Naive thymus-derived CD4-positive, alpha-beta T cell (primary cell): ENCODE data around the gene TMCO6. TPM values are rescaled to one million over a fixed set of nuclear protein-coding genes. Genes with fewer than 3 reads are reported as not detected.
"Not testable (repeated sequence)": the region's sequence is repeated elsewhere in the genome, so short reads cannot be mapped to it uniquely, and the experiment has no call there.

Experiments used
- ATAC-seq: fragments of 150-1000 bp; cut with Tn5 transposase; 2 replicates; pipeline ENCODE4 v1.10.0; 2021; ENCODE audit warnings: mild to moderate bottlenecking, moderate library complexity
- CTCF ChIA-PET: fragments of 350-600 bp; sonication (Branson Sonifier 250); formaldehyde crosslinking; loops from one replicate; lab custom pipeline; 2021; ENCODE audit warnings: antibody characterized with exemption; lab: Charles Lee
- POLR2A ChIA-PET: fragments of 350-600 bp; sonication (Branson Sonifier 250); formaldehyde crosslinking; loops from one replicate; lab custom pipeline; 2021; ENCODE audit warnings: antibody characterized with exemption, inconsistent platforms; lab: Charles Lee
- DNase-seq, 9 donors: peaks; one replicate each; pipeline versions ENCODE4 v3.0.0 to v3.0.0-alpha.2; 2020 to 2022; ENCODE audit warnings: mixed read lengths in 1 of 9
- H3K27ac ChIP-seq: one replicate; pipeline ENCODE4 v1.7.0; 2013; ENCODE audit warnings: mild to moderate bottlenecking, low read depth, low read length, moderate library complexity
- H3K27me3 ChIP-seq, 2 donors: one replicate each; pipeline ENCODE4 v1.7.0; 2013; ENCODE audit warnings: low read length in 2 of 2, mild to moderate bottlenecking in 2 of 2, moderate library complexity in 2 of 2; ENCODE audit not compliant: control insufficient read depth in 2 of 2, insufficient read depth in 2 of 2
- H3K36me3 ChIP-seq, 3 experiments: 1 replicate in 2 of 3; 2 replicates in 1 of 3; pipeline ENCODE4 v1.7.0; 2013; ENCODE audit warnings: low read length in 3 of 3, mild to moderate bottlenecking in 3 of 3, moderate library complexity in 1 of 3; ENCODE audit not compliant: insufficient read depth in 3 of 3, control insufficient read depth in 2 of 3
- H3K4me1 ChIP-seq, 2 donors: one replicate each; pipeline ENCODE4 v1.7.0; 2013; ENCODE audit warnings: low read length in 2 of 2, mild to moderate bottlenecking in 2 of 2, moderate library complexity in 1 of 2; ENCODE audit not compliant: control insufficient read depth in 2 of 2, insufficient read depth in 2 of 2
- H3K4me3 ChIP-seq: 2 replicates; pipeline ENCODE4 v1.7.0; 2013; ENCODE audit warnings: mild to moderate bottlenecking, low read length
- H3K9me3 ChIP-seq, 3 experiments: 1 replicate in 2 of 3; 2 replicates in 1 of 3; pipeline ENCODE4 v1.7.0; 2013; ENCODE audit warnings: low read length in 3 of 3; ENCODE audit not compliant: control insufficient read depth in 2 of 3
- H3K27ac Mint-ChIP-seq, 9 donors: one replicate each; pipeline ENCODE4 v1.8.0; 2020 to 2022; ENCODE audit warnings: mixed read lengths in 9 of 9, mild to moderate bottlenecking in 8 of 9, moderate library complexity in 5 of 9, inconsistent platforms in 2 of 9
- H3K27me3 Mint-ChIP-seq, 5 donors: one replicate each; pipeline ENCODE4 v1.8.0; 2021 to 2022; ENCODE audit warnings: mixed read lengths in 5 of 5, mild to moderate bottlenecking in 1 of 5
- H3K36me3 Mint-ChIP-seq, 5 donors: one replicate each; pipeline ENCODE4 v1.8.0; 2020 to 2022; ENCODE audit warnings: mixed read lengths in 5 of 5, mild to moderate bottlenecking in 3 of 5, inconsistent platforms in 1 of 5
- H3K4me1 Mint-ChIP-seq, 7 donors: one replicate each; pipeline ENCODE4 v1.8.0; 2020 to 2022; ENCODE audit warnings: mixed read lengths in 7 of 7, mild to moderate bottlenecking in 3 of 7, inconsistent platforms in 1 of 7
- H3K4me3 Mint-ChIP-seq, 10 donors: one replicate each; pipeline ENCODE4 v1.8.0; 2020 to 2022; ENCODE audit warnings: mild to moderate bottlenecking in 10 of 10, mixed read lengths in 10 of 10, moderate library complexity in 6 of 10, inconsistent platforms in 2 of 10
- H3K9me3 Mint-ChIP-seq, 11 donors: one replicate each; pipeline ENCODE4 v1.8.0; 2020 to 2022; ENCODE audit warnings: mixed read lengths in 11 of 11, mild to moderate bottlenecking in 4 of 11, inconsistent platforms in 1 of 11, moderate library complexity in 1 of 11
- intact Hi-C, 2 donors: fragments of 100-400 bp; cut with micrococcal nuclease; formaldehyde crosslinking; loops; one replicate each; pipeline ENCODE4 v1.15.1; 2023
- polyA plus RNA-seq, 2 donors: library from polyadenylated mRNA; unstranded; fragments of 300-500 nt; fragmentation: Illumina TruSeq; gene quantifications; one replicate each; pipeline ENCODE4 v1.2.3, GENCODE V29; 2021
- total RNA-seq, 6 experiments: library from RNA in 5 of 6; stranded (reverse) in 5 of 6; gene quantifications; 1 replicate in 5 of 6; 2 replicates in 1 of 6; pipeline ENCODE4 v1.2.3 and lab custom pipeline; 2021 to 2026

TMCO6 gene
- total RNA-seq (10 to 100 TPM; 24.5 to 55.3 (median 36.4) TPM), polyA plus RNA-seq (10 to 100 TPM; 17.1 to 20.4 TPM), total RNA-seq (lab: John Stamatoyannopoulos, UW) (19.8 reads per million, percentile 50 among the genes with 10 or more reads in this experiment)

DNA sequence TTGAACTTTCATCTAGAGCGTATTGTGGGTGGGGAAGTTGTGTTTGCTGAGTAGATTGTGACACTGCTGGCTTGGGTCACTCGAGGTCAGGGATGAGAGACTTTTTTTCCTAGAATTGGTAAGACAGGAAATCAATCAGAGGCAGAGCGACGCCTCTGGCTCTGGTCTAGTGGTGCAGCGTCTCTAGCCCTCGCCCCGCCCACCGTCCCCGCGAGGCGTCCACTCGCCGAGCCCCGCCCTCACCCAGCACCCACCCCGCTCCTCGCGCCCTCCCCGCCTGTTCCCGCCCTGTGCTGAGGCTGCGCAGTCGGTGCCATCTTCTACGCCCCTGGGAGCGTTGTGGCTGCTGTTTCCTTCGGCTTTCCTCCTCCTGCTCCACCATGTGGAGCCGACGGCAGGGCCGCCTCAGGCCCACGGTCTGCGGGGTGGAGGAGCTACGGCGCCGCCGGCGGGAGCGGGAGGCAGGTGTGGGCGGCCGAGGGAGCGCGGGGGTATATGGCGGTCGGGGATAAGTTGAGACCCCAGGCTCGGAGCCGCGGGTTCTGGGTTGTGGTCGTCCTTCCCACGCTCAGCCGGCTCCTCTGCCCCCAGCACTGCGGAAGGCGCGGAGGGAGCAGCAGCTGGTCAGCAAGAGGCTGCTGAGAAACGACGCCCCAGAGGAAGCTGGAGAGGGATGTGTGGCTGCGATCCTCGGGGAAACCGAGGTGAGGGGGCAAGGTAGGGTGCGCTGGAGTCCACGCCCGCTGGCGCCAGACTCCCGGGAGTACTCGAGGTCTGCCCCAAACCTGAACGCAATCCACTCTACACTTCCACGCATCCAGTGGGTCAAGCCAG, at the start of gene TMCO6:
Gene TMCO6, plus strand, starts transcription at position 304 of the 834 bp plus-strand sequence. Its CDS starts 77 bp downstream, at position 381.
- intact Hi-C loops, result loop anchor here (1.0 to 5.0 kb wide), 18 partner anchors 8 to 1442 kb away; partner anchors contain the start of genes ANKHD1 (in 2 of the 2), APBB3 (in 2 of the 2), CYSTM1 (in 2 of the 2) and EIF4EBP3 (in 2 of the 2)
- Histone ChIP-seq H3K9me3 (no peaks in the 10 kb centered on the region), H3K36me3 (peaks cover 0 to 26% (median 0%) of the 10 kb centered on the region in 3 experiments), H3K4me3 (peak within 1 kb of the TSS; percentile 66), H3K4me1 (peaks cover 6% of the 10 kb centered on the region in 2 donors), H3K27me3 (no peaks in the 10 kb centered on the region), H3K27ac (peak within 1 kb of the TSS; percentile 79)
- ATAC-seq (peak; percentile 99), DNase-seq (peak; percentile 89 to 96 (median 94))
- Mint-ChIP-seq H3K36me3 (peaks cover 0 to 19% (median 4%) of the 10 kb centered on the region in 5 donors), H3K27me3 (no peaks in the 10 kb centered on the region), H3K27ac (peak within 1 kb of the TSS; percentile 87 to 100 (median 93)), H3K9me3 (no peaks in the 10 kb centered on the region), H3K4me3 (peak within 1 kb of the TSS; percentile 86 to 97 (median 93)), H3K4me1 (peaks cover 21 to 54% (median 40%) of the 10 kb centered on the region in 7 donors)
- ChIA-PET CTCF (interaction anchor here (0.5 to 1.0 kb wide), 4 partner anchors 39 to 133 kb away, joined by 3 read pairs; no protein-coding TSS in a partner anchor), POLR2A (interaction anchor here (0.7 to 3.5 kb wide), 16 partner anchors 8 to 997 kb away, joined by 3 to 26 read pairs (median 4); partner anchors contain the start of genes ANKHD1, APBB3, EIF4EBP3 and HARS1)

DNA sequence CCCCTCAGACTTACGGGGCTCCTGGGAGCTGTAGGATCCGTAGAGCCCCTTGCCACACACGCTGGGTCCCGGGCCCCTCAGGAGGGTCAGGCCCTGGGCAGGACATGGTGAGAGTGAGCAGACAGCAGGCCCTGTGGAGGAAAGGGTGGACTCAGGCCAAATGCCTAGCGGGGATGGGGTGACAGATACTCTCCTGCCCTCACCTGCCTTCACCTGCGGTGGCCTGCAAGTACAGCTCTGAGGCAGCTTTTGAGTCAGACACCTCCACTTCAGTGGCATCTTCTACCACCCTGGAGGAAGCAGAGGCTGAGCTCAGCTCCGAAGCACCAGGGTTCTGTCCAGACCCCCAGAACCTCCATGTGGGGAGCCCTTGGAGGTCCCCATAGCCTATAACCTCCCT, 48.4 kb upstream of the TMCO6 start:
- H3K4me1 ChIP-seq, result no peaks in the 10 kb centered on the region
- Mint-ChIP-seq H3K36me3 (no peaks in the 10 kb centered on the region), H3K27ac (peak overlapping the region in 1 of 9 donors; percentile 31), H3K27me3 (peaks cover 0 to 13% (median 0%) of the 10 kb centered on the region in 5 donors), H3K9me3 (peaks cover 0 to 2% (median 0%) of the 10 kb centered on the region in 11 donors), H3K4me1 (peaks cover 0 to 7% (median 0%) of the 10 kb centered on the region in 7 donors), H3K4me3 (no peak overlapping the region)
- ChIA-PET POLR2A (no interaction called here), CTCF (no interaction called here)
- H3K27me3 ChIP-seq, result no peaks in the 10 kb centered on the region
- H3K9me3 ChIP-seq, result no peaks in the 10 kb centered on the region
- intact Hi-C loops, result no loop called here
- DNase-seq, result no peak
- no peak overlapping the region for H3K27ac ChIP-seq
- H3K4me3 ChIP-seq, result no peak overlapping the region
- ATAC-seq, result no peak
- H3K36me3 ChIP-seq, result no peaks in the 10 kb centered on the region

GRCh38 chr5:140591747-140592372, 47.4 kb upstream of the TMCO6 start:
- peaks cover 0 to 7% (median 0%) of the 10 kb centered on the region in 7 donors for H3K4me1 Mint-ChIP-seq
- no peak for DNase-seq
- CTCF ChIA-PET, result no interaction called here

DNA sequence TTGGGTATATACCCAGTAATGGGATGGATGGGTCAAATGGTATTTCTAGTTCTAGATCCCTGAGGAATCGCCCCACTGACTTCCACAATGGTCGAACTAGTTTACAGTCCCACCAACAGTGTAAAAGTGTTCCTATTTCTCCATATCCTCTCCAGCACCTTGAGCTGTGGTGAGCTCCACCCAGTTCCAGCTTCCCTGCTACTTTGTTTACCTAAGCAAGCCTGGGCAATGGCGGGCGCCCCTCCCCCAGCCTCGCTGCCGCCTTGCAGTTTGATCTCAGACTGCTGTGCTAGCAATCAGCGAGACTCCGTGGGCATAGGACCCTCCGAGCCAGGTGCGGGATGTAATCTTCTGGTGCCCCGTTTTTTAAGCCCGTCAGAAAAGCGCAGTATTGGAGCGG, 46.2 kb upstream of the TMCO6 start:
- H3K27ac ChIP-seq, H3K4me1 Mint-ChIP-seq, ATAC-seq, H3K9me3 ChIP-seq, H3K36me3 Mint-ChIP-seq, CTCF ChIA-PET, DNase-seq, intact Hi-C loops, H3K4me3 ChIP-seq, H3K27me3 ChIP-seq, H3K36me3 ChIP-seq, H3K4me1 ChIP-seq, H3K27ac Mint-ChIP-seq, POLR2A ChIA-PET, H3K9me3 Mint-ChIP-seq: not testable (repeated sequence)
- H3K4me3 Mint-ChIP-seq, result peak overlapping the region in 2 of 10 donors; percentile 33 to 45
- peaks cover 0 to 10% (median 0%) of the 10 kb centered on the region in 5 donors for H3K27me3 Mint-ChIP-seq

More at GRCh38 chr5:140591747-140592372, 47.4 kb upstream of the TMCO6 start:
- intact Hi-C loops, result no loop called here
- Mint-ChIP-seq H3K4me3 (no peak overlapping the region), H3K27me3 (peaks cover 0 to 8% (median 0%) of the 10 kb centered on the region in 5 donors), H3K36me3 (no peaks in the 10 kb centered on the region), H3K27ac (no peak overlapping the region), H3K9me3 (peaks cover 0 to 2% (median 0%) of the 10 kb centered on the region in 11 donors)
- Histone ChIP-seq H3K4me3 (no peak overlapping the region), H3K9me3 (no peaks in the 10 kb centered on the region), H3K27ac (no peak overlapping the region), H3K27me3 (no peaks in the 10 kb centered on the region), H3K36me3 (no peaks in the 10 kb centered on the region), H3K4me1 (no peaks in the 10 kb centered on the region)
- POLR2A ChIA-PET, result no interaction called here
- ATAC-seq, result peak; percentile 64

GRCh38 chr5:140594169-140594568, 45.1 kb upstream of the TMCO6 start:
- Mint-ChIP-seq H3K4me1 (peaks cover 0 to 7% (median 0%) of the 10 kb centered on the region in 7 donors), H3K4me3 (no peak overlapping the region), H3K9me3 (peaks cover 0 to 2% (median 0%) of the 10 kb centered on the region in 11 donors), H3K36me3 (no peaks in the 10 kb centered on the region), H3K27ac (no peak overlapping the region), H3K27me3 (peaks cover 0 to 6% (median 3%) of the 10 kb centered on the region in 5 donors)
- intact Hi-C loops, result no loop called here
- Histone ChIP-seq H3K4me3 (no peak overlapping the region), H3K27ac (no peak overlapping the region), H3K9me3 (no peaks in the 10 kb centered on the region), H3K4me1 (no peaks in the 10 kb centered on the region), H3K27me3 (no peaks in the 10 kb centered on the region), H3K36me3 (no peaks in the 10 kb centered on the region)
- ATAC-seq, result no peak
- no peak for DNase-seq
- ChIA-PET CTCF (no interaction called here), POLR2A (no interaction called here)

GRCh38 chr5:140595538-140596300, 43.5 kb upstream of the TMCO6 start:
- ChIA-PET CTCF (no interaction called here), POLR2A (interaction anchor here (1.5 kb wide), 1 partner anchor 27 kb away, joined by 3 read pairs; no protein-coding TSS in a partner anchor)
- no peak overlapping the region for H3K27ac Mint-ChIP-seq
- H3K36me3 ChIP-seq, result no peaks in the 10 kb centered on the region
- DNase-seq (no peak), ATAC-seq (peak; percentile 72)
- peaks cover 0 to 7% (median 0%) of the 10 kb centered on the region in 7 donors for H3K4me1 Mint-ChIP-seq
- intact Hi-C loops, result no loop called here
- no peaks in the 10 kb centered on the region for H3K27me3 ChIP-seq
- no peaks in the 10 kb centered on the region for H3K4me1 ChIP-seq
- no peak overlapping the region for H3K4me3 ChIP-seq
- peaks cover 0 to 6% (median 3%) of the 10 kb centered on the region in 5 donors for H3K27me3 Mint-ChIP-seq
- peaks cover 0 to 2% (median 0%) of the 10 kb centered on the region in 11 donors for H3K9me3 Mint-ChIP-seq
- no peak overlapping the region for H3K27ac ChIP-seq
- H3K9me3 ChIP-seq, result no peaks in the 10 kb centered on the region
- no peaks in the 10 kb centered on the region for H3K36me3 Mint-ChIP-seq
- H3K4me3 Mint-ChIP-seq, result no peak overlapping the region
